Natural killer cell (primary cell): Measurements from ENCODE around the gene MACO1. TPM values are rescaled to one million over a fixed set of nuclear protein-coding genes. Genes with fewer than 3 reads are reported as not detected.
"Not testable (repeated sequence)": the region's sequence is repeated elsewhere in the genome, so short reads cannot be mapped to it uniquely, and the experiment has no call there.

Experiments
- ATAC-seq, 3 donors: fragments of 150-1000 bp in 2 of 3; fragments of 200-7000 bp in 1 of 3; cut with Tn5 transposase; 1 replicate in 1 of 3; 2 replicates in 2 of 3; pipeline ENCODE4 v1.10.0; 2021; ENCODE audit warnings: mild to moderate bottlenecking in 2 of 3, moderate library complexity in 2 of 3
- DNase-seq, 2 donors: peaks; one replicate each; pipeline versions ENCODE4 v3.0.0 to v3.0.0-alpha.2; 2013 to 2021; ENCODE audit warnings: mixed read lengths in 1 of 2
- H3K27ac ChIP-seq: one replicate; pipeline ENCODE4 v1.5.1; 2013; ENCODE audit warnings: mild to moderate bottlenecking, low read length
- H3K27me3 ChIP-seq: one replicate; pipeline ENCODE4 v1.6.1; 2013; ENCODE audit warnings: low read length; ENCODE audit not compliant: control insufficient read depth, insufficient read depth
- H3K36me3 ChIP-seq: one replicate; pipeline ENCODE4 v1.6.1; 2013; ENCODE audit warnings: low read length; ENCODE audit not compliant: control insufficient read depth, insufficient read depth
- H3K4me1 ChIP-seq: one replicate; pipeline ENCODE4 v1.6.1; 2013; ENCODE audit warnings: low read length; ENCODE audit not compliant: control insufficient read depth, insufficient read depth
- H3K4me3 ChIP-seq: one replicate; pipeline ENCODE4 v1.5.1; 2013; ENCODE audit warnings: low read length
- H3K9me3 ChIP-seq: one replicate; pipeline ENCODE4 v1.6.1; 2013; ENCODE audit warnings: low read length; ENCODE audit not compliant: control insufficient read depth, insufficient read depth
- H3K27ac Mint-ChIP-seq, 2 donors: one replicate each; pipeline ENCODE4 v1.8.0; 2022; ENCODE audit warnings: mild to moderate bottlenecking in 2 of 2, mixed read lengths in 2 of 2, moderate library complexity in 1 of 2
- H3K27me3 Mint-ChIP-seq, 2 donors: one replicate each; pipeline ENCODE4 v1.8.0; 2022; ENCODE audit warnings: low read depth in 2 of 2, mixed read lengths in 2 of 2
- H3K36me3 Mint-ChIP-seq: one replicate; pipeline ENCODE4 v1.8.0; 2022; ENCODE audit warnings: mixed read lengths
- H3K4me1 Mint-ChIP-seq, 2 donors: one replicate each; pipeline ENCODE4 v1.8.0; 2022; ENCODE audit warnings: mixed read lengths in 2 of 2
- H3K4me3 Mint-ChIP-seq: one replicate; pipeline ENCODE4 v1.8.0; 2022; ENCODE audit warnings: mild to moderate bottlenecking, moderate library complexity, mixed read lengths
- H3K9me3 Mint-ChIP-seq, 2 donors: one replicate each; pipeline ENCODE4 v1.8.0; 2022; ENCODE audit warnings: mixed read lengths in 2 of 2
- WGBS: methylation state at CpG from one replicate; pipeline ENCODE4 v1.1.7; 2013; ENCODE audit warnings: missing lambda C conversion rate; ENCODE audit not compliant: insufficient coverage; 5-methylcytosine and 5-hydroxymethylcytosine counted together
- intact Hi-C: fragments of 100-400 bp; cut with micrococcal nuclease; formaldehyde crosslinking; loops from one replicate; pipeline ENCODE4 v1.14.2; 2022
- total RNA-seq, 4 donors: library from RNA; stranded (reverse); fragments of 120-200 nt in 1 of 4; gene quantifications; one replicate each; pipeline versions ENCODE4 v1.2.3 to v1.2.4, GENCODE V29; 2013 to 2022
- TF ChIP-seq, protein P1 (sequence below): fragments of 200-600 bp; IDR thresholded peaks from one replicate; pipeline ENCODE4 v1.8.0; 2022; ENCODE audit warnings: antibody characterized with exemption

Gene MACO1
- total RNA-seq, 3 donors from 2014 or later (not counting 1 experiment from before 2014, with no cell fraction given): 15.9 to 19.6 (median 16.9) TPM

DNA sequence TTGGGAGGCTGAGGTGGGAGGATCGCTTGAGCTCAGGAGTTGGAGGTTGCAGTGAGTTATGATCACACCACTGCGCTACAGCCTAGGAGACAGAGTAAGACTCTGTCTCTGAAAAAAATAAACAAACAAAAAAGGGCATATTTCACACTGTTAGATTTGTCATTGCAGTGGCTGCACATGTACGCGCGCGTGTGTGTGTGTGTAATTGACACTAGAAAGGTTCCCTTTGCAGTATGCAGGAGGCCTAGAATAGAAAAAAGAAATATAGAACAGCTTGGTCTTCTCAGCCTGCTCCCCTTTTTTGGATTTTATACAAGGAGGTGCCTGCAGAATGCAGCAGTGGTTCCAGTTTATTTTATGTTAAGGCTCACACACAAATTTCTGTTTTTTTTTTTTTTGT is 8.6 kb downstream of the MACO1 start:
- H3K9me3 ChIP-seq: no peaks in the 10 kb centered on the region
- no peak for ATAC-seq
- no peak overlapping the region for H3K27ac ChIP-seq
- H3K27me3 Mint-ChIP-seq: no peaks in the 10 kb centered on the region
- H3K4me1 ChIP-seq: no peaks in the 10 kb centered on the region
- no peak overlapping the region for H3K4me3 ChIP-seq
- intact Hi-C loops: no loop called here
- H3K9me3 Mint-ChIP-seq: no peaks in the 10 kb centered on the region
- H3K36me3 Mint-ChIP-seq: no peaks in the 10 kb centered on the region
- H3K27me3 ChIP-seq: no peaks in the 10 kb centered on the region
- no peak overlapping the region for H3K27ac Mint-ChIP-seq
- TF ChIP-seq, protein P1, sequence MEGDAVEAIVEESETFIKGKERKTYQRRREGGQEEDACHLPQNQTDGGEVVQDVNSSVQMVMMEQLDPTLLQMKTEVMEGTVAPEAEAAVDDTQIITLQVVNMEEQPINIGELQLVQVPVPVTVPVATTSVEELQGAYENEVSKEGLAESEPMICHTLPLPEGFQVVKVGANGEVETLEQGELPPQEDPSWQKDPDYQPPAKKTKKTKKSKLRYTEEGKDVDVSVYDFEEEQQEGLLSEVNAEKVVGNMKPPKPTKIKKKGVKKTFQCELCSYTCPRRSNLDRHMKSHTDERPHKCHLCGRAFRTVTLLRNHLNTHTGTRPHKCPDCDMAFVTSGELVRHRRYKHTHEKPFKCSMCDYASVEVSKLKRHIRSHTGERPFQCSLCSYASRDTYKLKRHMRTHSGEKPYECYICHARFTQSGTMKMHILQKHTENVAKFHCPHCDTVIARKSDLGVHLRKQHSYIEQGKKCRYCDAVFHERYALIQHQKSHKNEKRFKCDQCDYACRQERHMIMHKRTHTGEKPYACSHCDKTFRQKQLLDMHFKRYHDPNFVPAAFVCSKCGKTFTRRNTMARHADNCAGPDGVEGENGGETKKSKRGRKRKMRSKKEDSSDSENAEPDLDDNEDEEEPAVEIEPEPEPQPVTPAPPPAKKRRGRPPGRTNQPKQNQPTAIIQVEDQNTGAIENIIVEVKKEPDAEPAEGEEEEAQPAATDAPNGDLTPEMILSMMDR: no peak
- WGBS: over 99% methylated on average over 6 of the region's 6 CpGs
- H3K4me3 Mint-ChIP-seq: no peak overlapping the region
- peaks cover 37 to 39% of the 10 kb centered on the region in 2 donors for H3K4me1 Mint-ChIP-seq
- DNase-seq: no peak
- no peaks in the 10 kb centered on the region for H3K36me3 ChIP-seq

DNA sequence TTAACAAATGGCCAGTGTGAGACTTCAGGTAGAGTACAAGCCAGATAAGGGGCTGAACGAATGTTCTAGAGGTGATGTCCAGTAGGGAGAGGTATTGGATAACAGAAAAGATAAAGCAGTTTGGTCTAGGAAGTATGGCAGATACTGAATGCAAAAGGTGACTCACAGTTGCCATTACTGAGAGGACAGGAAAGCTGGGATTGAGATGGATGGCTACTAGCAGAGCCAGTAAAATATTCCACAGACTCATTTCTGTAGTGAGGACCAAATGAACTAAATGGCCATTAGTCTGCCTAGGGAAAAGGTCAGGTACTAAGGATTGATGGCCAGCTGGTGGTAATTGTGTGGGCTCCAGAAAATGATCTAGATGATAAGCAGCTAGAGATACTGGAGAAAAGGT is 11.5 kb downstream of the MACO1 start:
- no peaks in the 10 kb centered on the region for H3K27me3 Mint-ChIP-seq
- no peak overlapping the region for H3K4me3 Mint-ChIP-seq
- no peak overlapping the region for H3K27ac Mint-ChIP-seq
- DNase-seq: no peak
- no peaks in the 10 kb centered on the region for H3K27me3 ChIP-seq
- no peaks in the 10 kb centered on the region for H3K36me3 Mint-ChIP-seq
- intact Hi-C loops: no loop called here
- no peak overlapping the region for H3K4me3 ChIP-seq
- TF ChIP-seq, protein P1: no peak
- H3K27ac ChIP-seq: no peak overlapping the region
- H3K4me1 Mint-ChIP-seq: peaks cover 22 to 24% of the 10 kb centered on the region in 2 donors
- H3K9me3 ChIP-seq: no peaks in the 10 kb centered on the region
- 90% methylated on average over 1 of the region's 1 CpG for WGBS
- no peaks in the 10 kb centered on the region for H3K9me3 Mint-ChIP-seq
- no peaks in the 10 kb centered on the region for H3K4me1 ChIP-seq
- H3K36me3 ChIP-seq: peaks cover 4% of the 10 kb centered on the region
- no peak for ATAC-seq

DNA sequence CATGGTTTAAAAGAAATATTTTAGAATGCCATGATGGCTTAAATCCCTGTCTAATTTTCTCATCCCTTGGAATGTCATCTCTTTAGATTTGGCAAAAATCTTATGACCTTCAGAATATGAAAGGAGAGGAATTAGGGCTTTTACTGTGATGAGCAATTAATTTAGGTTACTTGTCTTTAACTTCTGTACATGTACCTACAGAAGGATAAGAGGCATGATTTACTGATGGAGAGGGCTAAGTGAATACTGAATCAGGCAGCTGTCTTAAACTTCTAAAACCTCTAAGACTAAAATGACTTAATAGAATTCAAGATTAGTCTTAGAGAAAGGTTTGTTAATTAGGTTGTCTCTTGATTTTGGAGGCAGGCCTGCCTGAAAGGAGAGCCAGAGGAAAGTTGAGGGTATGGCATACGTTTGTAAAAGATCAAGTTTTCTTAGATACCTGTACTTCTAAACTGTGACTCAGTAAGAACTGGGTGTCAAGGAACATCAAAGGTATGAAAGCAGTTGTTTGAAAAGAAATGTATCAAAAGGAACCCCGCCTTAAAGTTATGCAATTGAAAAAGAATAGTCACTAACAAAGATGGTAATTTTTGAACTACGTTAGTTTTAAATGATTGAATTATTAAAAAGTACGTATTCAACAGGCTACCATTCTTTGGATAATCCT is 12.5 kb downstream of the MACO1 start:
- Mint-ChIP-seq H3K27ac (no peak overlapping the region), H3K36me3 (no peaks in the 10 kb centered on the region), H3K27me3 (no peaks in the 10 kb centered on the region), H3K4me3 (no peak overlapping the region), H3K9me3 (no peaks in the 10 kb centered on the region), H3K4me1 (peaks cover 22 to 24% of the 10 kb centered on the region in 2 donors)
- ATAC-seq (no peak), DNase-seq (no peak)
- H3K9me3 ChIP-seq: no peaks in the 10 kb centered on the region
- intact Hi-C loops: no loop called here
- TF ChIP-seq, protein P1: no peak
- 93% methylated on average over 4 of the region's 4 CpGs for WGBS
- H3K27me3 ChIP-seq: no peaks in the 10 kb centered on the region
- H3K36me3 ChIP-seq: peaks cover 7% of the 10 kb centered on the region
- no peak overlapping the region for H3K4me3 ChIP-seq
- no peaks in the 10 kb centered on the region for H3K4me1 ChIP-seq
- H3K27ac ChIP-seq: no peak overlapping the region

DNA sequence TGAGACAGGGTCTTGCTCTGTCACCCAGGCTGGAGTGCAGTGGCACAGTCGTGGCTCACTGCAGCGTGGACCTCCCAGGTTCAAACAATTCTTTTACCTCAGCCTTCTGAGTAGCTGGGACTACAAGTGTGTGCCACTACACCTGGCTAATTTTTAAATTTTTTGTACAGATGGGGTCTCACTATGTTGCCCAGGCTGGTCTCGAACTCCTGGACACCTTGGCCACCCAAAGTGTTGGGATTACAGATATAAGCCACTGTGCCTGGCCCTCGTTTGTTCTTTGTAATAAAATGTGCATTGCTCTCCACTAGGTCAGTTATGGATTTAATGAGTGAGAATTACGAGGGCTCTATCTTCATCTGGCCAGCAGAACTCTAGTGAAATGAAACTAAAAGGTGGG is 13.9 kb downstream of the MACO1 start:
- H3K9me3 ChIP-seq, H3K27me3 Mint-ChIP-seq, H3K9me3 Mint-ChIP-seq, H3K4me3 Mint-ChIP-seq, H3K27ac ChIP-seq, H3K4me3 ChIP-seq, H3K36me3 ChIP-seq, DNase-seq, intact Hi-C loops, H3K27ac Mint-ChIP-seq, H3K27me3 ChIP-seq, H3K36me3 Mint-ChIP-seq, ATAC-seq, H3K4me1 ChIP-seq: not testable (repeated sequence)
- H3K4me1 Mint-ChIP-seq: peaks cover 22 to 24% of the 10 kb centered on the region in 2 donors
- 95% methylated on average over 5 of the region's 5 CpGs for WGBS
